Stimulated activated CD4-positive, alpha-beta T cell treated with anti-CD3 and anti-CD28 coated beads, Interleukin-12 subunit alpha, Interleukin-12 subunit beta, amount 100 ng/mL, for 48 hours (primary cell): ENCODE results near the gene ECD.
A peak's percentile ranks its signal among the peaks of the same experiment; 100 is the strongest.

Experiments used
- DNase-seq, 3 donors: peaks; one replicate each; pipeline ENCODE4 v3.0.0-alpha.2; 2020; ENCODE audit warnings: low read depth in 2 of 3, low spot score in 1 of 3

Gene ECD

DNA sequence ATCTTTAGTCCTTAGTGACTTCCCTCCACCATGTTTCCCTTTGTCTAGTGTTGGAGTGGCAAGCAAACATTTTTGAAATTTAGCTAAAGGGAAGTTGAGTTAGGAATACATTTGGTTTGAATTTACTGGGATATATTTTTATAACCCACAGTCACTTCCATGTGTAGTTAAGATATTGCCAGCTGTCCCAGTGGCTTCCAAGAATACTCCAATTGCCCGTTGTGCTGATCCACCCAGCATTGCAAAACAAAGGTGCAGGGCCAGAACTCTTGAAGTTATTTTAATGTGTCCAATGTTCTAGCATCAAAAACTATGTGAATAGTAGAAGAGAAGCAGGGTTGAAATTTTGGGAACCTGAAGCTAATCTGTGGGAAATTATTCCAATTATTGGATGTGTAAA is 68.7 kb downstream of the ECD start:
- DNase-seq, result no peak

DNA sequence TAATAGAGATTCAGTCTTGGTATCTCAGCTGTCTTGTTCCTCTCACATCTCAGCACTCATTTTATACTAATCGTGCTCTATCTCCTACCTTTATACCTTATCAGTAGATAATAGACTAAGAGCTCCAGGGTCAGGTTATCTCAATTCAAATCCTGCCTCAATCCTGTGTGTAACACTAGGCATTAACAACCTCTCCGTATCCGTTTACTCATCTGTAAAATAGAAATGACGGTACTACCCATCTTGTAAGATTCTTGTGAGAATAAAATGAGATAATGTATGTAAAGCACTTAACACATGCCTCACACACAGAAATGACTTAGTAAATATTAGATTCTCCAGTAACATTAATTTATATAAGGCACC is 70.5 kb downstream of the ECD start:
- no peak for DNase-seq

DNA sequence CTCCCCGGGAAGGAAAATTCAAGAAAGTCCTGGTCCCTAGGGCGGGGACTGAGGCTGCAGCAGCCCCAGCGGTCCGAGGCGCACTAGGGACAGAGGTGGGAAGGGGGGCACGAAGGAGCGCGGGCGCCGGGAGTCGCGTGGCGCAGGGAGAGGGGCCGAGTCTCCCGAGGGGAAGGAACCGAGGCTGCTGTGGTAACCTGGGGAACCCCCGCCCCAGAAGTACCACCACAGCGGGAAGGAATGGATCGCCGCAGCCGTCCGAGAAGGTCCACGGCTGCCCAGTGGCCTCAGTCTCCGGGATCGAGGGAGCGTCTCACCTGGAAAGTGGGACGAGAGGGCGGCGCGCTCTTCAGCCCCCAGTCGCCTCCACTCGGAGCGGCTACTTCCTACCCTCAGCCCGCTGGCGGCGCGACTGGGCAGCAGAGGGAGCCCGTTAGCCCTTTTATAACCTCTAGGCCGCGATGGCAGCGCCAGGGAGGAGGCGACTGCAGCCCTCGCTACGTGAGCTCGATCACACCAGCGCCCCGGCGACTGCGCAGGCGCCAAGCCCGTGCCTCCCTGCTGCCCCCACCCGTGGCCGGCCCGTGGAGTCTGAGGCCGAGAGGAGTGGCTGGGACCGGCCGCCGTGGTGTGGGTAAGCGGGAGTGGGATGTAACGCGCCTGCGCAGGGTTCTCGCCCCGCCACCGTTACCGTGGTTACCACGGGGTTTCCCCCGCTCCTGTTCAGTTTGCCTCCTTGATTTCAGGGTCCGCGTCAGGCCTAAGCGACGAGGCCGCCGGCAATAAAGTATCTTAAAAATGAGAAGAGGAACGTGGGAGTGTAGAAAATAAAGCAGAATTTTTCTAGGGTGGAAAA is 71.1 kb downstream of the ECD start, which contains the start of gene P4HA1:
TSS of gene P4HA1 (minus strand) at position 418 of the 856 bp plus-strand sequence. CDS start 21,983 bp downstream, outside the sequence.
- DNase-seq, result peak; percentile 97 to 99 (median 98)

DNA sequence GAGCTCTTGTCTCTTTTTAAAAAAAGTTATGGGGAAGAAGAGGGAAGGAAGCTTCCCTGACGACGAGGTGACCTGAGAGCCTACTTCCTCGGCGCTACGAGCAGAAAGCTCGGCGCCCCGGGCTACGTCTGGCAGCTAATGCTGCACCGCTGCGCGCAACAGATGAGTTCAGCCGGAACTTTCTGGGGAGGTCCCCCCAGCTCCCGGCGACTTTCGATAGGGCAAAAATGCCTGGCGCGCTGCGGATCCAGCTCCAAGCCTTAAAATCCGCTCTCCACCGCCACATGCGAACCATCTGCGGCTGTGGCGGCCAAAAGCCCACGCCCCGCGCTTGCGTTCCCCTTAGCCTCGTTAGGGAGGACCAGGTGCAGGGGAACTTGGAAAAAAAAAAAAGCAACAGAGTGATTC is 71.8 kb downstream of the ECD start:
- DNase-seq, result peak; percentile 39 to 65 (median 65)

DNA sequence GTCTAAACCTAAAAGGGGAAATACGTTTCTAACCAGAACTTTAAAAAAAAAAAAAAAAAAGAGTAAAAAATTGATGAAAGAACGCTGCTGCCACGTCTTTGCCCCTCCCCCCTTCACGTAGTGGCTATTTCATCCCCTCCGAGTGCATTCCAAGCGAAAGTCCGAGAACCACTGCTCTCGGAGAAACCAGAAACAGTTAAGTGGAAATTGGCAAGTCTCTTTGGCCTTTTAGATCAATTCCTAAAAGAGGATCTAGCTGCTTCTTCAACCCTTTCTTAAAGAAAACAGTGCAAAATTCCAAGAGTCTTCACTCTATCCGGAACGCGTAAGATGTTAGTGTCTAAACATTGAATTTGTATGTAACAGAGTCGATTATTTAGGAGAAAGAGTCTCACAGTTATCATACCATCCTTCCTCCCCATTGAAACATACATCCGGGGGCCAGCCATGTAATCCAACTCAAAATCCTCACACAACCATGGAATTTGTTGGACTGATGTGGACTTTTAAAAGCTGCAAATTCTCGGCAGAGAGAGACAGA is 72.3 kb downstream of the ECD start:
- DNase-seq, result peak in 2 of 3 donors; percentile 35 to 40

DNA sequence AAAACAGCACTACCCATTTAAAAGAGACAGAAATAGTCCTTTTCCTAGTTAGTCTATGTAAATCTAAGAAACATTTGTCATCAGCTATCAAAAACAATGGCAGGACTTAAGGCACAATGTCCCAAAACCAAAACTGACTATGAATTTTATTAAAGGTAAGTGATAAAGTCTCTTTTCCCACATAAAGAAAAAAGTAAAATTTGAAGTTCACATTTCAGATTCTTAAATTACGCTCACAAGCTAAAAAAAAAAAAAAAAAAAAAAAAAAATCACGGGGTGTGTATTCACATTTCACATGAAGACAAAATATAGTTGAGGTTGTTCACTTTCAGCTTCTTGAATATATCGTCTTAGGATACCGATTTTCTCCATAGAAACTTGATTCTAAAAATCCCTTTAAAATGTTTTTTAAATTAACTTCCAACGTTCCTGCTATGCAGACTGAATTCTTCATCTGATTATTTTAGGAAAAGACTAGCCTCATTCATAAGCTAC is 72.8 kb downstream of the ECD start:
- DNase-seq, result no peak

DNA sequence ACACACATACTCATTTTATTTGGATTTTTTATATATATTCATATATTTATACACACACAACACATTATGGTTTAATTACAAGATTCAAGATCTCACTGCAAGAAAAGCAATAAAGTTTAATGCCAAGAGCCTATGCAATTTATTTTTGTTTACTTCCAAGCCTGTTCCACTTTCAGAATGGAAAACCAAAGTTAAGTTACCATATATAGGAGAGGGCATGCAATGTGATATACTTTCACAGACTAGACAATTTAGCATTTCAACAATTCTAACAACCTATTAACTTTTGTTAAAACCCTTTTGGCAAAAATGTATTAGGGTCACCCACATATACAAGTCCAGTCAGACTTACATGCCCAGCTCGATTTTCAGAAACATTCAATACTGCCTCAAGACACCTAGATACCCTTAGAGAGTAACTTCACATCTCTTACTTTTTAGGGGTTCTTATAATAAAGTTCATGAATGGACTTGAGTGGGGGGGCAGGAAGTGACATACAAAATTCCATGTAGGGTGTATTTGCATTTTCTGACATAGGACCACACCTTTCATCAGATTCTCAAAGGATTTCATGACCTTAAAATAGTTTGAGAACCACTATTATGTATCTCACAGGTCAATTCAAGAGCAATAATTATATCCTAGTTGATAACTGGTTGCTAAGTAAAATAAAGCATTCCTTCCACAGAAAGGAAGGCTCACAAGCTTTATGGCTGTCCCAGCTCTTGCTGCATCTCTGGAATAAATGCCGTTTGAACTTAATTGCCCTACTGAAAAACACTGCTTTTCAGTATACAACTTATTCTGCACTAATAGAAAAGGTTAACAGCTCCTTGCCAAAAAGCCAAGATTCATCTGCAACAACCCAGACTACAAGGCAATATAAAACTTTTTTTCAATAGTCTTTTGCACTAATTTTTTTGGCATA is 73.6 kb downstream of the ECD start:
- DNase-seq, result no peak

DNA sequence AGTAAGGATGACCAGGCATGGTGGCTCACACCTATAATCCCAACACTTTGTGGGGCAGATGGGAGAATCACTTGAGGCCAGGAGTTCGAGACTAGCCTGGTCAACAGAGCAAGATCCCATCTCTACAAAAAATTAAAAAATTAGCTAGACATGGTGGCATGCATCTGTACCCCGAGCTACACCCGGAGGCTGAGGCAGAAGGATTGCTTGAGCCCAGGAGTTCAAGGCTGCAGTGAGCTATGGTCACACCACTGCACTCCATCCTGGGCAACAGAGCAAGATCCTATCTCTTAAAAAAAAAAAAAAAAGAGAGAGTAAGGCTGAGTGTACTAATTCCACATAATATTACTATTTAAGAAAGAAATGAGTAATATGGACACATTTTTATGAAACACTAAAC is 75.0 kb downstream of the ECD start:
- no peak for DNase-seq

DNA sequence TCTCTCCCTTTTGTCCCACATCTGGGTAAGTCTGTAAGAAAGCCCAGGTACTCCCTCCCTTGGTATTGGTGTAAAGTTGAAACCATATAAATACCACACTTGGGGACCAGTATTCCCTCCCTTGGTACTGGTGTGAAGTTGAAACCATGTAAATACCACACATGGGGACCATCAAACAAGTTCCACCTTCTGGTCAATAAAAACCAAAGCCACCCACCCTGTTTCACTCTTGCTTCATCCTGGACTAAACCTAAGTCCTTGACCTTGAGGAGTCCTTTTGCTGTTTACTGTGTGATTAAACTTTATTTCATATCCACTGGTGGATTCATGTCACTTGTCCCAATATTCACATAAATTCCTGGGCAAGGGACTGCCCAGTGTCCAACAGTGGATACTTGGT is 79.5 kb downstream of the ECD start:
- DNase-seq, result no peak

DNA sequence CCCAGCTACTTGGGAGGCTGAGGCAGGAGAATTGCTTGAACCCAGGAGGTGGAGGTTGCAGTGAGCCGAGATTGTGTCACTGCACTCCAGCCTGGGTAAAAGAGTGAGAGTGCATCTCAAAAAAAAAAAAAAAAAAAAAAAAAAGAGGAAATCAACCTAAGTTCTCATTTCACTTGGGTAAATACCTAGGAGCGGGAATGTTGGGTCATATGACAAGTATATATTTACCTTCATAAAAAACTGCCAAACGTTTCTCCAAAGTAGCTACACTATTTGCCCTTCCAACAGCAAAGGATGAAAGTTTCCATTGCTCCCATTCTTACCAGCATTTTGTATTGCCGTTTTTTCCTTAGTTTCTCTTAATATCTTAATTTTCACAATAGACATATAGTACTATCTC is 81.0 kb downstream of the ECD start:
- no peak for DNase-seq

DNA sequence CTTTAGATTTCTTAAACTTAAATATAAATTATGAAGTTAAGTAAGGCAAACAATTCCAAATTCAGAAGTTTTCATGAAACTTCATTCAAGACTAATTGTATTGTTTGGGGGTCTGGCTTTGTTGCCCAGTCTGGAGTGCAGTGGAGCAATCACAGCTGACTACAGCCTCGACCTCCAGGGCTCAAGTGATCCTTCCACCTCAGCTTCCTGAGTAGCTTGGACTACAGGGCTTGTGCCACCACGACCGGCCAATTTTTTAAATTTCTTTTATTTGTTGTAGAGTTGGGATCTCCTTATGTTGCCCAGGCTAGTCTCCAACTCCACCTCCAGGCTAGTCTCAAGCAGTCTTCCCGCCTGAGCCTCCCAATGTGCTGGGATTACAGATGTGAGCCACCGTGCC is 83.6 kb downstream of the ECD start:
- no peak for DNase-seq
